Fibroblast of upper back skin (primary cell): ENCODE measurements around the gene GSG1L.

Source experiments
- DNase-seq: peaks from one replicate; pipeline ENCODE4 v3.0.0-alpha.2; 2013

Gene GSG1L

DNA sequence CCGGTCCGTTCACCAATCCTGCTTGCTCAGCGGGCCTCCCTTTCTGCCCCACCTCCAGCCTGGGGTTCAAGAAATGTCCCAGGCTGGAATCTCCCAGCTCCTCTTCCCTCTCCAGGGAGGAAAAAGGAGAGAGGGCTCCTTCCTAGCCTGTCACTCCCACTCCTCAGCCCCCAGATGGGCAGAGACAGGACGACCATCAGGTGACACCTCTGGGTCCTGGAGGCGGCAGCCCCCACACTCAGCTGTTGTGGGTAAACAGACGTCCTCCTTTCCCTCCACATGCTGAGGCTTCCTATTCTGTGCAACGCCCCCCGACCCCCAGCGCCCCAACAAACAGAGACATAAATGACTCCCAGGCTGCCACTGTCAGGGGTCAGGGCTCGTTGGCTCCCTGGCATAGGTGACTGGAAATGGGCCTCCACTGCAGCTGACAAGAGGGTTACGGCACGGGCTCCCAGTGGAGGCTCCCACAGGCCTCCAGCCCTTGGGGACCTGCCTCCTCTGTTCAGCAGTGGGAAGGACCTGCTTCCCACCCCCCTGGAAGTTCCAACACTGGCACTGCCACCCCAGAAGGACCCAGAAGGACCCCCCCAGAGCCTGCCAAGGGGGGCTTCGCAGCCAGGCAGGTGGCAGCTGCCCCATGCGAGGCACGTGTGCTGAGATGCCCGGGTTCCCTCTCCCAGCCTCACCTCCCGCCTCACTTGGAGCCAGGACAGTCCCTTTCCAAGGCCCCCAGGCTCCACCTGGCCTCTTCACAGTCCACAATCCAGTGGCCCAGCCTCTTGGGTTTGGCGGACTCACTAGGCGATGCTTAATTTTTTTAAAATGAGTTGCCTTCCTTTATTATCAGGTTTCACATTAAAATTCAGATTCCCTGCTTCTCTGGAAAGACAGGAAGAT lies 281.3 kb downstream of the GSG1L start:
- DNase-seq, result no peak

DNA sequence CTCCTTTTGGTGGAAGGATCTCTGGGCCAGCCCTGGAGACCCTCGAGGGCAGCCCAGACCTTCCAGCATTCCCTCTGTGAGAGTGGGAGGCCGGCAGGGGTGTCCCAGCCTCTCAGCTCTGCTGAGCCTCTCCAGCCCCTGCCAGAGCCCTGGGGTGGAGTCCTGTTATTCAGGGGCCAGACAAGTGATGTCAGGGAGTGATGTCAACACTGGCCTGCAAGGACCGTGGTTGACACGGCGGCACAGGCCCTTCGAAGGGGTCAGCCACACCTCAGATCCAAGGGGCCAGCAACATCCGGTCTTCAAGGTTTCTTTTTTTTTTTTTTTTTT lies 282.4 kb downstream of the GSG1L start:
- no peak for DNase-seq

DNA sequence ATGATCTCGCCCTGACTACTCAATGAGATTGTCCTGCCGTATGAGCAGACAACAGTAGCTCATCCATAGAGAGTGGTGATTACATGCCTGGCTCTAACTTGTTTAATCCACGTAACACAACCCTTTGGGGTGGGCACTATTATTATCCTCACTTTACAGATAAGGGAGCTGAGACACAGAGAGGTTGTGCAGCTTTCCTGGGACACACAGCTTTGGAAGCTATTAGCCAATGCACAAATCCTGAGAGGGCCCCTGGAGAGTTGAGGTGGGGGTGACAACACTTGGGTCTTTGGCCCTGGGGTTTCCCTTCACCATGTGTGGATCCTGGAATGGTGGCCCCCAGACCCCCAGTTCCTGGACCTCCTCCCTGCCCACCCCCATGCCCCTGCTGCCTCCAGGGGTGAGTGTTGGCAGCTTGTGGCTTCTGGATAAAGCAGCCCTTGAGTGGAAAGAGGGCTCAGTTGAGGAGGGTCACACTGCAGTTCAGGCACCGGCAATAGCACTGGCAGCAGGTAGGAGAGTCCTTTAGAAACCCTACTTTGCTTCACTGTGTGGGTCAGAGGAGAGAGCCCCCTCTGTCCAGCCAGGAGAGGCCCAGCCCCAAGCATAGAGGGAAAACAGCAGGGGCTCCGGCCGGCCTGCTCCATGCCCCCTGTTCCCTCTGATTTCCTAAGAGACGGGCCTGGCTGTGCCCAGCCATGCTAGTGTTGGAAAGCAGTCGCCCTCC lies 282.9 kb downstream of the GSG1L start:
- no peak for DNase-seq

DNA sequence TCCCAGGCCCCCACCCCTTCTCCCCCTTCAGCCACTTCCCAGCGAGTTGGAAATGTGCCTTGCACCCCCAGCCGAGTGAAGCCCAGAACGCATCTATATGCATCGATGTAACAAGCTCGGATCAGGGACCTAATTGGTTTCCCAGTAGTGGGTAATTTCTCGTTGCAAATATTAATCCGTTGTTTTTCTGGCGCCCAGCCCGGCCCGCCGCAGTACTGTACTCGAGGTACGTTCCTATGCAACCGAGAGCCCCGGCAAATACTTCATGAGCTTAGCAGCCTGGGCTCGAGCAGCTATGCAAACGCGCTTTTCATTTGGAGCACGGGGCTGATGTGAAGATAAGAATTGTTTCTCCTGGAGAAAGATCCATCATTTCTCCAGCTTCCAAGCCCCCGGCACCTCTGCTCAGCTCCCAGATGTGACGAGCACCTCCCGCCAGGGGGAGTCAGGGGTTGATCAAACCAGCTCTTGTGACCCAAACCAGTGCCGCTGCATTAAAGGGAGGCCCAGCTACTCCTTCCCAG lies 283.8 kb downstream of the GSG1L start:
- peak; percentile 50 for DNase-seq

DNA sequence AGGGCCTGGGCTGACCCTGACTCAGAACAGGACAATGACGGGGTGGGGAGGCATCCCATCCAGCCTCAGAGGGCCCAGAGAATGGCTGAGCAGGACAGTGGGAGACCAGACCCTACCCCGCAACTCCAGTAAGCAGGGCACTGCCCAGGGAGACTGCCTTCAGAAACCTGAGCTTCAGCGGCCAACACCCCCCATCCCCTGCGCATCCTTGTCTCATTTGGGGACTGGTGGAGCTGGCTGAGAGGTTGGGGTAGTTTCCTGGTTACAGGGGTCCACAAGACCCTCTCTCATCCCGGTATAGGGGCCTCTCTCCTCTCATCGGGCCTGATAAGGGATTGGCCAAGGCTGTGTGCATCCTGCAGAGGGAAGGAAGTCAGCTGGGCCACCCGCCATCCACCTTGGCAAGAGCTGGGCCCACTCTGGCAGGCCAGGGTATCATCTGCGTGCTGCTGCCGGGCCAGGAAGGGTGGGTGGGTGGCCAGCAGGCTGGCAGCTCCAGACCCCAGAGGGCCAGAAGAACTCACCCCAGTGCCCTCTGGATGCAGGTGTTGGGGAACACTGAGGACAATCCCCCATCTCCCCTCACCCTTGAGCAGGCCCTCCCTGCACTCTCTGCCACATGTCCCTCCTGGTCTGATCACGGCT lies 284.5 kb downstream of the GSG1L start:
- DNase-seq, result no peak

DNA sequence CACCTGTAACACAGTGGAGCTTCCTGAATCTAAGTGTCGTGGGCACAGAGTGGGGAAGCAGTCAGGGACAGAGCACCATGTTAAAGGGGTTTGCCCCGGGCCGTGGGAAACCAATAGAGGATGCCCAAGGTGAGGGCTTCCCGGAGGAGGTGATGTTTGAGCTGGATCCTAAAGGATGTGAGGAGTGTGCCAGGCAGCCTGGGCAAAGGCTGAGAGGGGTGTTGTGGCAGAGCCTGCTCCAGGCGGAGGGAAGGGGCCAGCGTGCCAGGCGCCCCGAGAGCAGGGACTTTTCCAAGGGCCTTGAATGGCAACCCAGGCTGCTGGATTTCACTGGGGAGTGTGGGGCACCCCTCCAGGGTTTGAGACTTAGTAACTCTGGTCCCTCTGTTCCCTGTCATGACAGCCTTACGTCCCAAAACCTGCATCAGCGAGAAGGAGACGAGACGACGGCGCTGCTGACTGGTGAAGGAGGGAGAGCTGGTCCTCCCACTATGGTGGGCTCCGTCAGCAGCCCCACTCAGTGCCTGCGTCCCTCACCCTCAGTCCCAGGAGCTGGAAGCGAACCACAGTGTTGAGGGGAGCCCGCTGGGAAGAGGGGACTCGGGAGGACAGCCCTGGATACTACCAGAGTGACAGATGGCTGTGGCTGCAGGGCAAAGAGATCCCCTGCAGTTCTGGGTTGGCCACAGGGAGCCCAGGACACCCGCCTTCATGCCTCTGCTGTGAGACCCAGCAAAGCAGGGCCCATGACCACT lies 285.2 kb downstream of the GSG1L start:
- DNase-seq, result no peak

DNA sequence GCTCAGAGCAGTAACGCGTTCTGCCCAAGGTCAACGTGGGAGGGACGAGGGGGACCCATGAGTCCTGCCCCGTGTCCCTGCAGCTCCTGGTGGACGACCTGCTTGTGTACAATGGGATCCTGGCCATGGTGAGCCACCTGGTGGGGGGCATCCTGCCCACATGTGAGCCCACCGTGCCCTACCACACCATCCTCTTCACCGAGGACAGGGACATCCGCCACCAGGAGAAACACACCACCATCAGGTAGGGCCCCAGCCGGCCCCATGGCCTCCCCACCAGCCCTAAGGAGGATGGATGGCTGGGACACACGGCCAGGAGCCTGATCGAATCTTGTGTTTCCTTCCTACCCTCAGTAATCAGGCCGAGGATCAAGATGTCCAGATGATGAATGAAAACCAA lies 286.0 kb downstream of the GSG1L start:
- DNase-seq, result no peak

DNA sequence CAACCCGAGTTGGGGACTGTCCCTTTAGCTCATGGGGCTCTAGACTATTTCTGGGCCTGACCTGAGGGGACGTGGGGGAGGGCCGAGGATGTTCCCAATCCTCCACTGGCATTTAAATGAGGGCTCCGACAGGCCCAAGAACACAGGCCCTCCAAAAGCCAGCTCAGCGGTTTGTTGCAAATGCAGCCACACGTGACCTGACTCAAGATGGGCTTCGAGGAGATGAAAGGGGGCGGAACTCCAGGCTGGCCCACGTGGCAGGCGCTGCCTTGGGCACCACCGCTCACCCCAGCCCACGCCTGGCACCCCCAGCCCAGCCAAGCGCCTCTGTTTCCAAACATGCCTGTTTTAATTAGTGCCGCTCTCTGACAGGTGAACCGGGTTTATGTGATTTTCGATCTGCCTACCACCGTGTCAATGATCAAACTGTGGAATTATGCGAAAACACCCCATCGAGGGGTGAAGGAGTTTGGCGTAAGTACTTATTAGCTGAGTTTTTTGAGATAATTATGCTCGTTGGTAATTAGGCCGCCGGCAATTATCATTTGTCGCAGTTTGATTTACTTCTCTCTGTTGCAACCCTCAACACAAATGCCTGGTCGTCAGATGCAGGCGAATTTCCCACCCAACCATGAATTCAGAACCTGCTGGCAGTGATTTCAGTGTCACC lies 286.8 kb downstream of the GSG1L start:
- no peak for DNase-seq

DNA sequence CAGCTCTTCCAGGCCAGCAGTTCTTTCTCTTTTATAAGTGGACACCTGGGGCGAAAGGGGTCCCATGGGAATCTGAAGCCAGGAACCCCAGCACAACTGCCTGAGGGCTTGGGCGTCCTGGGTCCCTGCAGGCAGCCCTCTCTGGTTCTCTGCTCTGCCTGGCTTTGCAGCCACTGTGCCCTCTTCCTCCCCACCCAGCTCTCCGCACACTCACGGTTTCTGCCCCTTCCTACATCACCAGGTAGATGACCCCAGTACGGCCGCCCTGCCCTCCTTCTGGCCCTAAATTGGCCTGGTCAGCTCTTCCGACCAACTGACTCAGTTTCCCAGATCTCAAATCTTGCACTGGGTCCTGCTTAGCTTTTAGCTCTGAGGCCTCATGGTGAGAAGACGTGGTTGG lies 288.3 kb downstream of the GSG1L start:
- DNase-seq, result no peak

DNA sequence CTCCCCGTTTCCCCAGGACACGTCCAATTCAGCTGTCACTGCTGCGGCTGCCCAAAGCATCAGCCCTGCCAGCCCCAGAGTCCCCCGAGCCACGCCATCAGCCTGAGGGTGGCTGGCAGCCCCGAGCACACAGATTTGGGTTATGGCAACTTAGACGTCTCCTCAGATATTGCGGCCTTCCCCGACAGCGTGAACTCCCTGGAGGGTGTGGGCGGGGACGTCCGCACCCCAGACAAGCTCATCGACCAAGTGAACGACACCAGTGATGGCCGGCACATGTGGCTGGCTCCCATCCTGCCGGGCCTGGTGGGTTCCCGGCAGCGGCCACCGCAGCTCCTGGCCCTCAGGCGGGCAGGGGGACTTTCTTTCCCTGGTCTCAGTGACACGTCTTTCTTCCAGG lies 288.7 kb downstream of the GSG1L start:
- DNase-seq, result no peak

DNA sequence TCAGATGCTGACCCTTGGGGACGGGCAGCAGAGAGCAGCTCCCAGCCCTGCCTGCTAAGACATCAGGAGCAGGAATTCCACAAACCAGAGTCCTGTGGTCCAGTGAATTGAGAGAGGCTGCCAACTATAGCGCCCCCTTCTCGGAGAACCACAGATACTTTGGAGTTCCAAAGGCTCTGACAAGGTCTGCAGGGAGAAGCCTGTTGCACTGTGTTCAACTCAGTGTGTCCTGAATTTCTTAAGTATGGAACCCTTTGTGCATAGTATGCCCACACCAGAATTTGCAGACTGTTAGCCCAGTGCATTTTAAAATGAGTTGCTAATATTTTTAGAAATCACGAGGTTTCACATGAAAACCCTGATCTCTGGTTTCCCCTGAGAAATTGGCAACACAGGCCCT lies 290.2 kb downstream of the GSG1L start:
- DNase-seq, result no peak

DNA sequence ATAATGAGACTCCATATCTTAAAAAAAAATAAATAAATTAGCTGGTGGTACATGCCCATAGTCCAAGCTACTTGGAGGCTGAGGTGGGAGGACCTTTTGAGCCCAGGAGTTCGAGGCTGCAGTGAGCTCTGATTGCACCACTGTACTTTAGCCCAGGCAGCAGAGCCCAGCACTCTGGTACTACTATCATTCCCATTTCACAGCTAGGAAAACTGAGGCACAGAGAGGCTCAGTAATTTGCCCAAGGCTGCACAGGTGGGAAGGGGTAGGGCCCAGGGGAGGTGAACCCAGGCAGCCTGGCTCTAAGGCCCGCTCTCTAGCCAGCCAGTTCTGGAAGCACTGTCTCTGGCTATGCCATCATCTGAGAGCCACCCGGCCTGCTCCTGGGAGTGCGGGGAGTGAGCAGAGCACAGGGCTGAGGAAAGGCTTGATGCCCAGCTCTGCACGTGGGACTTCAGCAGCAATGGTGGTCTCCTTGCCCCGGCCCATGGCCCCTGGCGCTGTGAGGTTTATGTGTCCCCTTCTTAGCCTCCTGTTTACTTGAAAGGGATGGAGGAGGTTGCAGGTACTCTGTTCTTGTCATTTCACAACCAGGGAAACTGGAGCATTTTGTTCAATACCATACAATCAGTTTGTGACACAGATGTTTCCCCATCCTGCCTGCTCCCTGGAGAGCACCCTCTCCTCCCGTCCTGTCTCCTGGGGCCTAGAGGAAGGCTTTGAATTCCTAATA lies 291.3 kb downstream of the GSG1L start:
- no peak for DNase-seq

DNA sequence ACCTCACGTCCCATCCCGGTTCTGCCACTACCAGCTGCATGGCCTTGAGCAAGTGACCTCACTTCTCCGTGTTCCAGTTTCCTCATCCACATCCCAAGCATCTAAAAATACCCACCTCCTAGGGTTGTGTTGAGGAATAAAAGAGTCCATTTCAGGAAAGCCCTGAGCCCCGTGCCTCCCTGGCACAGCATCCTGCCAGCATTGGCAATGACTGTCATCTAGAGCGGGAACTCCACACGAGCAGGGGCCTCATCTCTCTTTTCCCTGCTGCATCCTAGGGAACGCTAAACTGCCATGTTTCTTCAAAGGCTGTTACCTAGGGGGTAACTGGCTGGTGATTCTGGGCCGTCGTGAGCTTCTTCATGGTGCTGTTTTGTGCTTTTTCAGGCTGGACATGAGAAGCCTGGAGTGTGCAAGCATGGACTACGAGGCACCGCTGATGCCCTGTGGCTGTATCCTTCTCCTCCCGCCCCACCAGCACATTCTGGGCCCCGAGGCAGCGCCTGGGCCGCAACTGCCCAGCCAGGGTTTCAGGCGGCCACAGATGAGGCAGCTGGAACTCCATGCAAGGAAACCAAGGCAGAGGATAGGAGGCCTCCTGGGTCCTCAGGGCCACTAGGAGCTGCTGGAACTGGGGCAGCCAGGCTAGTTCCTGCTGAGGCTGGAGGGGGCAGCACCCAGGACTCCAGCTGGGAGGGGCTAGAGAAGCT lies 292.2 kb downstream of the GSG1L start:
- no peak for DNase-seq

DNA sequence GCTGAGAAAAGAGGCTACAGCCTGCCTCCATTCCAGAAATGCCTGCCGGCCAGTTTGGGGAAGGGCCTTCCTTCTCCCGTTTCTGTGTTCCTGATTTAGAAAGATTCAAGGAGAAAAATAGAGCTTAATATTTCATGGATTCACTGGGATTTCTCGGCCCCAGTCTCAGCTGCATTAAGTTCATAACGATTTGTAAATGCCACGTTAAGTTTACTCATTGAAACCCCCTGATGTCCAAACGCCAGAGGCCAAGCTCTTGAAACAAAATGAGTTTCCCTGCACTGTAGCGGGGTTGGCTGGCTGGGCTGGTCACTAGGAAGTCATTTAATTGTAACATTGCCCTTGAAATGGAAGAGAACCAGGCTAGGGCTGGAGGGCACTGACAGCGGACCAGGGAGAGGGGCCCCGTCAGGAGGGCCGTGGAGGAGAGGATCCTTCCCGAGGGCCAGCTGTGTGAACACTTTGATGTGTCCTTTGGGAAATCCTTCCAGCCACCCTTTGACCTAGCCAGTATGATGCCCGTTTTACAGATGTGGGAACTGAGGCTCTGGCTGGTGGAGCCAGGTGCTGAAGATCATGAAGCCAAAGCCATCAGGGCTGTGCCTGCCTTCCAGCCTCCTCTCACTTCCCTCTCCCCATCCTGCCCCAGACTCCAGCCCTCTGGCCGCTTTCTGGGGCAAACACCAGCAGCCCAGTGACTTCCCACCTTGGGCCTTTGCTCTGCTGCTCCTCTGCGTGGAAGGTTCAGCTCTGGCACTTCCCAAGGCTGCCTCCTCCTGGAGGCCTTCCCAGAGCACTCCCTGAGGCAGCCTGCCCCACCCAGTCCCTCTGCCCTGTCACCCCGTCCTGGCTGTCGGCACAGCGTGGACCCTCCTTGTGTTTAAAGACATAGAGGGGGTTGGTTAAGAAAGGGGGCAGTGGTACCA lies 293.0 kb downstream of the GSG1L start:
- DNase-seq, result no peak

DNA sequence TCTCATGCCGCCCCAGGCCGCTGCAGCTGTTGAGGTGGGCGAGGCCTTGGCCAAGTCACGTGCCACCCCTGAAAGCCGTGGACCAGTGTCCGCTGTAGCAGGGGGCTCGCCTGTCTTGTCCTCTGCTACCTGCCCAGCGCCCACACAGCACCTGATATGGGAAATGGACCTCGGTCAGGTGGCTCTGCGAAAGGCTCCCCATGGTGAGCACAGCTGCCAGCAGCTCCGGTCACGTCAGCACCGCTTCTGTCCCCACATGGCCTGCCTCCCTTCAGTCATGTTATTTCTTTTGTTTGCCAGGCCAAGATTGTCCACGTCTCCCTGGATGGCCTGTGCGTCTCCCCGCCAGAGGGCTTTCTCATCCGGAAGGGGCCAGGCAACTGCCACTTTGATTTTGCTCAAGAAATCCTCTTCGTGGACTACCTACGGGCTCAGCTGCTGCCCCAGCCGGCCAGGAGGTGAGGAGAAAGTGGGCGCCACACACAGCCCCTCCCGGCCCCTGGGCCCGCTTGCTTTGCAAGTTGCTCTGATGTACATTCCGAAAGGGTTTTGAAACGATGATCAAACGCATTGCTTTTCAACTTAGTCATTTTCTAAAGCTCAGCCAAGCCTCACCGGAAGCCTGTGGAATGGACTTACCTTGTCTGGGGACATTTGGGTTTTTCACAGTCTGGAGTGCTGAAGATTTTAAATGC lies 293.8 kb downstream of the GSG1L start:
- DNase-seq, result peak; percentile 91

DNA sequence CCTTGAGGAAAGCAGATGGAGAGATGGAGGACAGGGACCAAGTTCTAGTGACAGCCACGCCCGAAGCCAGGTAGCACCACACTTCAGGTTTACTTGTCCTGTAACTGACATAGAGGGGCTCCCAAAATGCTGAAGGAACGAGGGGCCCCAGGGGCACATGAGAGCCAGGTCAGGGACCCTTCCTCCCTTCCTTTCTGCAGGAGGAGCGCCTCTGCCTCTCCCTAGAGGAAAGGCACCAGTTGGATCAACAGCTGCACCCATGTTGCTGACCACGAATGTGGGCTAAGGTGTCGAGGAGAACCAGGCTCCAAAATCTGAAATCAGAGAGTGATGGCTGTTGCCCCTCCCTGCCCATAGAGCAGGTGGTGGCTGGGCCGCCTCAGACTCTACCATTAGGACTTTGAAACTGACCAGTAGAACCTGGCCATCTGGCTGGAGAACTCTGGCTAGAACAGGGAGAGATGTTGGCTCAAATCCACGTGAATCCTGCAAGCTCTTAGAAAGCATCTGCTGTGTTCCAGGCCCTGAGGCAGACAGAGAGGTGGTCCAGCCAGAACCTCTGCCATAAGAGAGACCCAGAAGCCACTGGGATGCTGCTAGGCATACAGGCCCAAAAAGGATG lies 294.8 kb downstream of the GSG1L start:
- no peak for DNase-seq

DNA sequence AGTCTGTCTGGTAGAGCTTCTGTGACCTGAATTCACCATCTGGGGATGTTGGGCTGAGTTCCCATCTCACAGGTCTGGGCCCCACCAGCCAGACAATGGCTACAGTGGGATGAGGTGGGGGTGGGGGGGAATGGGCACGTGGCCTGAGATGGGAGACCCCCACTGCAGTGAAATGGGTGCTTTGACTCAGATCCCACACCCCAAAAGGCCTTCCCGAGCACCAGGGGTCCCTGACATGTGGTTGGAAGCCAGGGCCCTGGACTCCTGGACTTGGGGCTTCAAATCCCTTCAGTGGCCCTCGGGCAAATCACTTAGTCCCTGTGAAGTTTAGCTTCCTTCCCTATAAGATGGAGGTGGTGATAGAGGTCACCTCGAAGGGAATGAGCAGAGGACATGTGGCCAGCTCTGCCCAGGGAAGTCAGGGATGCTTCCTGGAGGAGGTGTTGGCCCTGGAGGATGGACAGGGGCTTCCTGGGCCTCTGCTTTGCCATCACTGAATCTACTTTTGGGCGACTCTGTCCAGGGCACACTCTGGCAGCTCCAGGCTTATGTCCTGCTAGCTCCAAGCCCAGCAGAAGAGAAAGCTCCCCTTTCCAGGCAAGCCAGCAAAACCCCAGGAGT lies 295.4 kb downstream of the GSG1L start:
- no peak for DNase-seq

DNA sequence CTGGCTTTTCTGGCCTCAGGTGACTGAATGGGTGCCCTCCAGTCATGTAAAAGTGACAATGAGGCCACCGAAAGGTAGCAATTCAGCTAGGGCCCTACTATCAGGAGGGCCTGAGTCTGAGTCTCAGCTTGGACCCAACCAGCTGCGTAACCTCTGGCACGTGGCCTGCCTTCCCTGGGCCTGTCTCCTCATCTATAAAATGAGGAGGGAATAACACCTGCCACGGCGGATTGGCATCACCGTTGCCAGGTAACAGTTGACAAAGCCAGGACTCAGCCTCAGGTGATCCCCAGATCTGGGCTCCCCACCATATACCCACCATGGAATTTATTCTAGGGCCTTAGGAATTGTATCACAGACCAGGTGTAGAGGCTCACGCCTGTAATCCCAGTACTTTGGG lies 296.4 kb downstream of the GSG1L start:
- DNase-seq, result no peak
